D721Med (cell line): ENCODE data around the gene TBC1D2.

ENCODE experiments used
- DNase-seq: peaks from one replicate; pipeline ENCODE4 v3.0.0; 2011; ENCODE audit warnings: low spot score; ENCODE audit not compliant: insufficient read length
- FAIRE-seq: peaks from 2 replicates; lab custom pipeline; 2011; peaks lifted over from hg19 to GRCh38; lab: Jason Lieb, UNC
- CTCF ChIP-seq: IDR thresholded peaks from 2 replicates; pipeline ENCODE4 v1.5.1; 2012; ENCODE audit warnings: mild to moderate bottlenecking, control low read depth; ENCODE audit not compliant: insufficient read depth; ENCODE audit errors: missing control alignments

Gene TBC1D2

DNA sequence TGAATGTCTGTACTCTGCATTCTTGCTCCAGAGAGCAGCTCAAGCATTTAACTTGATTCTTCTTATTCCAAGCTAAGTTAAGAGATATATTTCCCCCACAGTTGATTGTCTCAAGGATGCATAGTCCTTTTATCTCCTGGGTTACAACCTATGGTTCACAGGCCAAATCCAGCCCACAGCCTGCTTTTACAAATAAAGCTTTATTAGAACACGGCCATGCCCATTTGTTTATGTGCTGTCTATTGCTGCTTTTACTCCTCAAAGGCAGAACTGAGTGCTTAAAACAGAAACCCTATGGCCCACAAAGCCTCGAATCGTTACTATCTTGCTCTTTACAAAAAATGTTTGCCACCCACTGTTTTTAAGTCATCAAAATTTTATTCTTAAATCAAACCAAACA is 25.8 kb downstream of the TBC1D2 start:
- FAIRE-seq, result no peak
- TF ChIP-seq CTCF, result no peak
- no peak for DNase-seq

- no peak for FAIRE-seq
- TF ChIP-seq CTCF, result no peak
- DNase-seq, result no peak
Observed at GRCh38 chr9:98229090-98229395, 26.4 kb downstream of the TBC1D2 start.

DNA sequence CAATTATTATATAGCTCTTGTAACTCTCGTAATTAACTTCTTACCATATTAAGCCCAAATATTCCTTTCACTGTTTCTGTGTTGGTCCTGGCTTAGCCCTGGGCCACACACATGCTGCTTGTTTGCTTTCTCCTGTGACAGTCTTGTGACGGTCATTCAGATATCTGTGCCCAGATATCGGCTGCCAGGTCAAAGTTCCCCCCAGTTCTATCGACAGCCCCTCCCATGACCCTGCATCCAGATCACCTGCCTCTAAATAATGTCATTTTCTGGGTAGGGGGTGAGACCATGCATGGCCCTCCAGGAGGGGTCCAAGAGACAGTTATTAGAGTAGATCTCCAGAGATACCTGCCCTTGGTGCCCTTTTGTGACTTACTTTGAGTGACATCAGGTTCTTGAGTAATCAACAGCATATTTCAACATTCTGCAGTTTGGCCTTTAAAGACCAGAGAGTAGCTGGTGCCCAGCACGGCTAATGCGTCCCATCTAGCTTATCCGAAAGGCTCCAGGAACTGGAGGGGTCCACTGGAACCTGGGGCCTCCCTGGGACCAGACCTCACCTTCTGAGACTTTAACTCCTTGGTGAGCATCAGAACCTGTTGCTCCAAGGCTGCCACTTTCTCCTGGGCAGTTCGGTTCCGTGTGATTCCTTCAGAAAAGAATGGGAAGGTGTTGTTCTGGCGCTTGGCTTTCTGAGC is 26.9 kb downstream of the TBC1D2 start:
- no peak for TF ChIP-seq CTCF
- no peak for FAIRE-seq

GRCh38 chr9:98227883-98228282 is 27.6 kb downstream of the TBC1D2 start:
- DNase-seq (no peak), FAIRE-seq (no peak)
- TF ChIP-seq CTCF, result no peak

More for the DNA sequence above, 26.9 kb downstream of the TBC1D2 start:
- no peak for DNase-seq

DNA sequence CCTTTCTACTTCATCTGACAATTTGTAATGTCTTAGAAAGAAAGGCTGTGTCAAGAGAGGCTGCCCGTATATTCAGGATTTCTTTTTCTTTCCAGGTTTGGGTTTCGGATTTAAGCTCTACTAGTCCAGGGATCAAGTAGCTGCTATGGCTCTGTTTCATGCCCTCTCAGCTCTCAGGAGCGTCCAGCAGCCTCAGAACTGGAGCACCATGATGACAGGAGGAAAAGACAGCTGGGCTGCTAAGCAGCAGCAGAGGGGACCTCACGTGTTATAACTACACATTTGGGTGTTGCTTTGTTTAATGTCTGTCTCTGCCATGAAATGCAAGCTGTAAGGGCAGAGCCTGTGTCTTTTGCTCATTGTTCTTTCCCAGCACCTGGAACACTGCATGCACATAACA is 28.5 kb downstream of the TBC1D2 start:
- no peak for DNase-seq

DNA sequence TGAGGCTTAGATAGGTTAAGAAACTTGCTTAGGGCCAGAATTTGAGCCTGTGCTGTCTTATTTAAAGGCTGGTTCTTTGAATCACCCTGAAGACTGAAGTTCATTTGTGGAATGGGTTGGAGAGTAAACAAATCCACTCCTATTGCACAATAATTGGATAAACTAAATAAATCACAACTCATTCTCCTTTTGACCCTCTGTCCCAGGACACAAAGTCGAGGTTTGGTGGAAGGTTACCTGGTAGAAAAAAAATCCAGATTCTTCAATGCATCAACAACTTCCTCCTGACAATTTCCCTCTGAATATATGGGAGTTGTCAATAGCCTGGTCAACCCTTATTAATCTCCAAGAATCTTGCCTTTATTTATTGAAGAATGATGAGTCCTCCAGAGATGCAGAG is 28.9 kb downstream of the TBC1D2 start:
- FAIRE-seq, result no peak

More for the DNA sequence above, 28.5 kb downstream of the TBC1D2 start:
- no peak for TF ChIP-seq CTCF
- no peak for FAIRE-seq

DNA sequence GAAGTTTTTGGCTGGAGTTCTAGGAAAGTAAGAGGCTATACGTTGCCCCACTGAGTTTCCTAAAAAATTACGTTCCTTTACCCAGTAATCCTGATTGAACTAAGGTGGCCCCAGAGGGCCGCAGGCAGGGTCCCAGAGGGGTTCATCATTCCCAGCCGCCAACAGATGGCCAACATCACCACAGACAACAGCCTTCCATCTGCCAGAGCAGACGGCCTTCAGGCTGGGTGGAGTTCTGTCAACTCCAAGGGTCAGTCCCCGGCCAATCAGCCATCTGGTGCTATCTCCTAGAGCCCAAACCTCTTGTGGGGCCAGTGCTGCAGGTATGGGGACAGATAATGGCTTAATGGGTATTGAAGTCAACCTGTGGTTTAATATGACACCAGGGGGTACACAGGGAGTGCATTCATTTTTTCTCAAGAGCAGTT is 30.4 kb downstream of the TBC1D2 start:
- TF ChIP-seq CTCF, result no peak
- no peak for FAIRE-seq
- DNase-seq, result no peak

More for the DNA sequence above, 28.9 kb downstream of the TBC1D2 start:
- no peak for TF ChIP-seq CTCF
- no peak for DNase-seq
